Activated effector memory CD4-positive, alpha-beta T cell treated with Interleukin-2 at 50 U/mL for 16 hours (primary cell): Measurements from ENCODE around the gene ZNF568.

Experiments used
- DNase-seq: peaks from one replicate; pipeline ENCODE4 v3.0.0-alpha.2; 2020

Gene ZNF568

DNA sequence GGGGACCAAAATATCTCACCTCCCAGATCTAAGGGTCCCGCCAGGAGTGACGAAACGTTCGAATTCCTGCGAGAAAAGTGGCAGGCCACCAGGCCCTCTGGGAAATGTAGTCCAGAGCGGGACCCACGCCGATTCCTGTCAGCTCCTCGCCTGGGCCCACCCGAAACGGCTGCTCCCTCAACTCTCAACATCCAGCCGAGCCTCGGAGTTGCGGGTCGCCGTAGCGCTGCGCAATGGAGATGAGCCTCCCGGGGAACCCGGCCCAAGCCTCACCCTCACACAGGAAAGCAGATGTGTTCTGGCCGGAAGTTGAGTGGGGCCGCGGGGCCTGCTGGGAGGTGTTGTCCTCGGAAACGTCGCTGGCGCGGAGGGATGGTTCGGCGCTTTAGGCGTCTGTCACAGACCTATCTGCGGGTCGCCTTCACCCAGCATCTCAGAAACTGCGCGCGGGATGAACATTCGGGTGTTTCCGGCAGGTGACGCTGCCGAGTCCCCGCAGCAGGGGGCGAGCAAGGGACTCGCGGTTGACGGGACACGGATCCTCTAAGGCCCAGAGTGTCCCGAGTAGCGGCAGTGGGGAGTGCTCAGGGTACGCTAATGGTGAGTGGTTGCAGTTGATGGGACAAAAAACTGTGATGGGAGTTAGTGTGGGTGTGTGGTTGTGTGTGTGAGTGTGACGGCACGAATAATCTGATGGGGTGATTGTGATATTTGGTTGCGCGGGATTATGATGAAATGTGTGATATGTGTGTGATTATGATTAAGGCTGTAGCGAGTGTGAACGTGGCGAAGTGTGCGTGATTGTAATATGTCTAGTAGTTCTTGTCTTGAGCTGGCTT, at the start of gene ZNF568, which contains the start of gene ZNF829:
ZNF568 (plus strand) TSS at position 341 of the 839 bp plus-strand sequence. CDS start 6,439 bp downstream, outside the sequence.
ZNF829 (minus strand) TSS at position 300 of the 839 bp plus-strand sequence. CDS start 1,124 bp downstream, outside the sequence.
- DNase-seq: peak; percentile 87

DNA sequence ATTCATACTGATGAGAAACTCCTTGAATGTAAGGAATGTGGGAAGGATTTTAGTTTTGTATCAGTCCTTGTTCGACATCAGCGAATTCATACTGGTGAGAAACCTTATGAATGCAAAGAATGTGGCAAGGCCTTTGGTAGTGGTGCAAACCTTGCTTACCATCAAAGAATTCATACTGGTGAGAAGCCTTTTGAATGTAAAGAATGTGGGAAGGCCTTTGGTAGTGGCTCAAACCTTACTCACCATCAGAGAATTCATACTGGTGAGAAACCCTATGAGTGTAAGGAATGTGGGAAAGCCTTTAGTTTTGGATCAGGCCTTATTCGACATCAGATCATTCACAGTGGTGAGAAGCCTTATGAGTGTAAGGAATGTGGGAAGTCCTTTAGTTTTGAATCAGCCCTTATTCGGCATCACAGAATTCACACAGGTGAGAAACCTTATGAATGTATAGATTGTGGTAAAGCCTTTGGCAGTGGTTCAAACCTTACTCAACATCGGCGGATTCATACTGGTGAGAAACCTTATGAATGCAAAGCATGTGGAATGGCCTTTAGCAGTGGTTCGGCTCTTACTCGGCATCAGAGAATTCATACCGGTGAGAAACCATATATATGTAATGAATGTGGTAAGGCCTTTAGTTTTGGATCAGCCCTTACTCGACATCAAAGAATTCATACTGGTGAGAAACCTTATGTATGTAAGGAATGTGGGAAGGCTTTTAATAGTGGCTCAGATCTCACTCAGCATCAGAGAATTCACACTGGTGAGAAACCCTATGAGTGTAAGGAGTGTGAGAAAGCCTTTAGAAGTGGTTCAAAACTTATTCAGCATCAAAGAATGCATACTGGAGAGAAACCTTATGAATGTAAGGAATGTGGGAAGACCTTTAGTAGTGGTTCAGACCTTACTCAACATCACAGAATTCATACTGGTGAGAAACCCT, 38.9 kb upstream of the ZNF568 start:
- no peak for DNase-seq

DNA sequence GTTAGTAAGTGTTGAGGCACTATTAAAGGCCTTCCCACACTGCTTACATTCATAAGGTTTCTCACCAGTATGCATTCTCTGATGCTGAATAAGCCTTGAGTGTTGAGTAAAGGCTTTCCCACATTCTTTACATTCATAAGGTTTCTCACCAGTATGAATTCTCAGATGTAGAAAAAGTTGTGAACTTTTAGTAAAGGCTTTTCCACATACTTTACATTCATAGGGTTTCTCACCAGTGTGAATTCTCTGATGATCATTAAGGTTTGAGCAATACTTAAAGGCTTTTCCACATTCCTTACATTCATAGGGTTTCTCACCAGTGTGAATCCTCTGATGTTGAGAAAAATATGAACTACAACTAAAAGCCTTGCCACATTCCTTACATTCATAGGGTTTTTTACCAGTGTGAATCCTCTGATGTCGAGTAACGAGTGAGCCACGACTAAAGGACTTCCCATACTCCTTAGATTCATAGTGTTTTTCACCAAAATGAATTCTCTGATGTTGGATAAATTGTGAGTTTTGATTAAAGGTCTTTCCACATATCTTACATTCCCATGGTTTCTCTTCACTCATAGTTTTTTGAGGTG, 24.3 kb upstream of the ZNF568 start:
- no peak for DNase-seq

- no peak for DNase-seq
Observed at GRCh38 chr19:36894849-36895383, 21.2 kb upstream of the ZNF568 start.

DNA sequence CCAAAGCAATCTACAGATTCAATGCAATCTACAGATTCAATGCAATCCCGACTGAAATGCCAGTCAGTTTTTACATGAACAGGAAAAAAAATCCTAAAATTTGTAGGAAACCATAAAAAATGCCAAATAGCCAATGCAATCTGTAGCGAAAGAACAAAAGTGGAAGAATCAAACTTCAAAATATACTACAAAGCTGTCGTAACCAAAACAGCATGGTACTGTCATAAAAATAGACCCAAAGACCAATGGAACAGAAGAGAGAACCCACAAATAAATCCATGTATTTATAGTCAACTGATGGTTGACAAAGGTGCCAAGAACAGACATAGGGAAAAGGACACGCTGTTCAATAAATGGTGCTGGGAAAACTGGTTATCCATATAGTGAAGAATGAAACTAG, 17.7 kb upstream of the ZNF568 start:
- no peak for DNase-seq

DNA sequence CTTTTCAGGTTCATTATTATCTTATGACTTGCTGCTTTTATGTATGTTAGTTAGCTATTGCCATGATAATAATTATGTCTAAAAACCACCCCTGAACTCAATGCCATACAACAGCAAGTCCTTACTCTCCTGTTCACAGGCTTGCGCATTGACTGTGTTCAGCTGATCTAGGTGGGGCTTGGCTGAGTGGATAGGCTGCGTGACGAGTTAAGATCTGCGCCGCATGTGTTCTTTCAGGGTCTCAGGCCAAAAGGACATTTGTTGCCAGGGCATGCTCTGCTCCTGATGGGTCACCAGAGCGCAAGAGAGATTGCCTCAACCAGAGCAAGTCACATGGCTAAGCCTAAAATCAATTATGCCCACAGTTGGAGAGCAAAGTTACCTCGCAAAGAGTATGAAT, 859 bp downstream of the ZNF568 start:
- no peak for DNase-seq

DNA sequence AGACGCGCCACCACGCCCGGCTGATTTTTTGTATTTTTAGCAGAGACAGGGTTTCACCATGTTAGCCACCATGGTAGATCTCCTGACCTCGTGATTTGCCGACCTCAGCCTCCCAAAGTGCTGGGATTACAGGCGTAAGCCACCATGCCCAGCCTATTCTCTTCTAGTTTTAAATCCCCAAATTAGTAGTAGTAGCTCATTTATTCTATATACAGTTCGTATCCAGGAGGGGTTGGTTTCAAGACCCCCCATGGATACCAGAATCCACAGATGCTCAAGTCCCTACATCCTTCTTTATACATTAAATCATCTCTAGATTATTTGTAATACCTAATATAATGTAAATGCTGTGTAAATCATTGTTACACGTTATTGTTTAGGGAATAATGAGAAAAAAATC, 2.0 kb downstream of the ZNF568 start:
- DNase-seq: no peak

GRCh38 chr19:36931684-36932083, 15.6 kb downstream of the ZNF568 start:
- no peak for DNase-seq

DNA sequence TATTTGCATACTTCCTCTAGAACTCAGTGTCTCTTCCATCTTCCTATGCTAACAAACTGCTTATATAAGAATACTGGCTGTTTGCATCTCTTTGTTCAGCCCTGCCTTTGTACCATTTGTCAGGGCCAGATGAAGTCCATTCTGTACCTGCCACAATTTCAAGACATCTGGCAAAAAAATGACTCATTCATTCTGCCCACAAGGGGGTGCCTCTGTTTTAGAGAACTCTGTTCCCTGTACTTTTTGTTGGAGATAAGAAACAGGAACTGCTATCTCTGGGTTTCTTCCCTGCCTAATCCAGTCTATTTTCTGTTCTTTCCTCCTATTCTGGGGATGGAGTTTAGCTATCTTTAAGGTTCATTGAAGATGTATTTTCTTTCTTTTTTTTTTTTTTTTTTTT, 23.0 kb downstream of the ZNF568 start:
- no peak for DNase-seq

GRCh38 chr19:36950335-36951119, 34.4 kb downstream of the ZNF568 start:
- DNase-seq: no peak

GRCh38 chr19:36962346-36962745, 46.2 kb downstream of the ZNF568 start:
- DNase-seq: no peak

GRCh38 chr19:36963280-36963679, 47.1 kb downstream of the ZNF568 start:
- DNase-seq: no peak

DNA sequence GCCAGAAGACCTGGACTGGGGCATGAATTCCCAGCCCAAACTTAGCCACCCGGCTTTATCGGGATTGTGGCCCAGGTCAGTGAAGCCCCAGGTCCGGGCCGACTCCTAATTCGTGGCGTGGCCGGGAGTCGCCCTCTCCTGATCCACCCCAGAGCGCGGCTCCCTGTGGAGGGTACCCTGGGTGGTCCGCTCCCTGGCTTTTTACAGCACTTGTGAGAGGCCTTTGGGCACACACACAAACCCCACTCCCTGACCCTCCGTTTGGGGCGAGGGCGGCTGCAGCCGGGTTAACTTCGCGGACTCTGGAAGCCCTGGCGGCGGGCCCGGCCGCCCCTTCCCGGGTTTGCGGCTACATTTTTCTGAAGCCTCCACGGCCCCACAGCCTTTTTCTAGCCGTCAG, 56.4 kb downstream of the ZNF568 start:
- DNase-seq: no peak

DNA sequence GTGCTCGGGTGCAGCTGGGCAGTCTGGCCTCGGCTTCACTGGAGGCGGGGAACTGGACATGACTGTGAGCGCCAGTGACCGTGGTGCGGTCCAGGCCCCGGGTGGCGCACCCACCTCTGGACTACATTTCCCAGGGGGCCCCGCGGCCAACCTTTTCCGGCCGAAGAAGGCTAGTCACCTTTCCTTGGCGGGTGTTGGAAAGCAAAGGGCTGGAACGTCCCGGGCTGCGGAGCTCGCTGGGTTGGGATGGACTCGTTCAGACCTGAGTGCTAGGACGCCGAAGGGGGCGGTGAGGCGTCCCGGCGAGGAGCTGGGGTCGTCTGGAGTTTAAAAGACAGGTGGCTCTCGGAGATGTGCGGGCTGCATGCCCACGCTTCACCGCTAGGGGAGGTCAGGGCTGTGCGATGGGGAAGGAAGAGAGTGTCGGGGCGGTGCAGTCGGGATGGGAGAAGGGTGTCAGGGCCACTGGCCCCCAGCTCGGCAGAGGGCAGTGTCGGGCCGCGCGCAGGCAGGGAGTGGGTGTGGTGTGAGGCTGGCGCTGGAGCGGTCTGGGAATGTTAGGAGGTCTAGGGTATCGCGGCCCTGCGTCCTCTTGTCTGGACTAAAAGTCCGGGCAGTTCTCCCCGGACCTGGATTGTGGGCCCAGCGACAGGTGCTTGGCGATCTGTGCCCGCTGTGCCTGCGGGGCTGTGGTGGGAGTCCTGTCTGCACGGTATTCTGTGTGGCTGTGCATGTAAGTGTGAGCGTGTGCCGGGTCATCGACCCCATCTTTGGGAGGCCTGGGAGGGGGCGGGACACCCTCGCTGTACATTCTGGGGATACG, 57.1 kb downstream of the ZNF568 start:
- DNase-seq: peak; percentile 68

DNA sequence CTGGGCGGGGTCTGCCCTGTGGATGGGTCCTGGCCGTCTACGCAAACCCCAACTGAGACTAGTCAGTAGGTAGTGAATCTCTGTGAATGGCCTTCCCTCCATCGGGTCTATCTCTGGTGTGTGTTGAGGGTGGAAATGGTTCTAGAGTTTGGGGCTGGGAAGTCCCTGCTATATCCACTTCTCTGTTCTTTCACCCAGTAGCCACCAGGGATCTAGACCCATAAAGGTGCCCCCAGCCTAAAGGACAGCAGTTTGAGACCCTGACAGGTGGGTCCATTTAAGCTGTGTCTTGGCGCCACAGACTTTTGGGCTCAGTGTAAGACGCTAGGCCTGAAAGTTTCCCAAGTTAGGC, 57.7 kb downstream of the ZNF568 start:
- no peak for DNase-seq

DNA sequence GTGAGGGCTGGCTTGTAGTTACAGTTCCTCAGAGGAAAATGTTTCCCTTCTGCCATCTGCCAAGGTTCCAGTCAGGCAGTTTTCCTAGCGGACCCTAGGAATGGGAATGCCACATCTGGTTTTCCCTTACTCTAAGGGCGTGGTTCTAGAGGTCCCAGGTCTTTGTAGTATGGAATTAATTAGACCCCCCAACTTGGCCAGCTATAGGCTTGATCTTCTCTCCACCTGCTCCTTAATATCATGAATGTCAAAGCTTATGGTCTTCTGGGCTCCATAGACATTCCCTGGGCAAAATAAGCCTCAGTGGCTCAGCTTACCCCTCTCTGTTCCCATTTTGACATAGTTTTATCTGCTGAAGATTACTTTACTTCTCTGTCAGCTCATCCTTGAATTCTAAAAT, 70.0 kb downstream of the ZNF568 start:
- DNase-seq: no peak

DNA sequence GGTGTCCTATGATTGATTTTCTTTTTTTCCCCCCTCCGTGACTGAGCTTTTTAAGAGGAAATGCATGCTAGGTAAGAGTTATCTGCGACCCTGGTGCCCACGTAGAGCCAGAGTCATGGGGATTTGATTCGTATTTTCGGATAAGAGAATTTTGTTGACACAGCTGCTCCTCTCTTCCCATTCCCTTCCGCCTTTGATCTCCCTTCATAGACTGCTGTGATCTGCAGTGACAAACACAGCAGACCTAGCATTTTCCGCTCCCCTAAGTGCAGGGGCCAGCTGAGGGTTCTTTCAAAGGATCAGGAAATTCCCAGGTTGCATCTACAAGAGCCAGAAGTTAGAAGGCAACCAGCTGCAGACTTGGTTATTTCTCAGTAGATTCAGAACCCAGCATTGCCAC, 70.5 kb downstream of the ZNF568 start:
- DNase-seq: no peak

DNA sequence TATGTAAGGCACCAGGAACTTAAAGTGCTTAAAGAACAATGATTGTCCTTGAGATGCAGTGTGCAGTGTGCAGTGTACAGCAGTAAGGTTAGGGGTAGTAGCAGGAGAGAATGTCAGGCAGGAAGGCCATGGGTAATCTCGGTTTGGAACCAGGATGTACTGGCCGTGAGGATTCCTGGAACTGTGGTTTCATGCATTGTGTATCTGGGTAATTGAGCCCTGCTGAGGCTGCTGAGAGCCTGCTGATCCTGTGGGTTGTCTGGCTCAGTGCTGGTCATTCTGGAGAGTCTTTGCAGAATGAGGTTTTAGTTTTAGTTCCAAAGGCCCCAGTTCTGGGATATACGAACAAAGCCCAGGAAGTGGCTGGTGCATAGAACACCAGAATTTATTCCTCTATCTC, 71.0 kb downstream of the ZNF568 start:
- no peak for DNase-seq

GRCh38 chr19:36997152-36997842, 81.2 kb downstream of the ZNF568 start:
- no peak for DNase-seq

DNA sequence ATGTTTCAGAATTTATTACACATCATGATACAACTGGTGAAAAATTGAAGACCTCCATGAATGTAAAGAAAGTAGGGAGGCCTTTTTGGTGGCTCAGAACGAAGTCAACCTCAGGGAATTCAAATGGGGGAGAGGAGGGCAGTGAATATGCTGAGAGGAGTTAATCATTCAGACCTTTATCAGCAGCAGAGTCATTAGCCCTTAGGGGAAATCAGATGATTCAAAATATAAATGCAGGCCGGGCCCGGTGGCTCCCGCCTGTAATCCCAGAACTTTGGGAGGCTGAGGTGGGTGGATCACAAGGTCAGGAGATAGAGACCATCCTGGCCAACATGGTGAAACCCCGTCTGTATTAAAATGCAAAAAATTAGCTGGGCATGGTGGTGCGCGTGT, 81.7 kb downstream of the ZNF568 start:
- DNase-seq: no peak

DNA sequence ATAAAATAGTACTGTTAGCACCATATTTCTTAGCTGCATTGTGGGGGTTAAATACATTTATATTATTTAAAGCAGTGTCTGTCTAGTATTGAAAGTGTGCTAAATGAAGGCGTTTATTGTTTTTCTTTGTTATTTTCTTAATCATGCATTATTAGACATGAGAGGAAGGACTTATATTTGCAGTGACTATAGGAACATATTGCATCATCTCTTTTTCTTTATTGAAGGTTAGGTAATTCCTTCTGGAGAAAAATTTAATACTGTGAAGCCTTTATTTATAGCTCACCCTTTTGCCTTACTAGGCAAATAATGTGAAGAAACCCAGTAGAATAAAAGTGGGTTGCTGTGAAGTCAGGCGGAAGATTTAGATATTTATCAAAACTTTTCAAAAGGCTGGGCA, 83.2 kb downstream of the ZNF568 start:
- no peak for DNase-seq
